IPS-NIHi7 (cell line): ENCODE data around the gene GYS1.

Experiments
- DNase-seq: peaks from one replicate; pipeline ENCODE4 v3.0.0; 2012; ENCODE audit warnings: mixed read lengths; ENCODE audit errors: extremely low spot score

Gene GYS1

DNA sequence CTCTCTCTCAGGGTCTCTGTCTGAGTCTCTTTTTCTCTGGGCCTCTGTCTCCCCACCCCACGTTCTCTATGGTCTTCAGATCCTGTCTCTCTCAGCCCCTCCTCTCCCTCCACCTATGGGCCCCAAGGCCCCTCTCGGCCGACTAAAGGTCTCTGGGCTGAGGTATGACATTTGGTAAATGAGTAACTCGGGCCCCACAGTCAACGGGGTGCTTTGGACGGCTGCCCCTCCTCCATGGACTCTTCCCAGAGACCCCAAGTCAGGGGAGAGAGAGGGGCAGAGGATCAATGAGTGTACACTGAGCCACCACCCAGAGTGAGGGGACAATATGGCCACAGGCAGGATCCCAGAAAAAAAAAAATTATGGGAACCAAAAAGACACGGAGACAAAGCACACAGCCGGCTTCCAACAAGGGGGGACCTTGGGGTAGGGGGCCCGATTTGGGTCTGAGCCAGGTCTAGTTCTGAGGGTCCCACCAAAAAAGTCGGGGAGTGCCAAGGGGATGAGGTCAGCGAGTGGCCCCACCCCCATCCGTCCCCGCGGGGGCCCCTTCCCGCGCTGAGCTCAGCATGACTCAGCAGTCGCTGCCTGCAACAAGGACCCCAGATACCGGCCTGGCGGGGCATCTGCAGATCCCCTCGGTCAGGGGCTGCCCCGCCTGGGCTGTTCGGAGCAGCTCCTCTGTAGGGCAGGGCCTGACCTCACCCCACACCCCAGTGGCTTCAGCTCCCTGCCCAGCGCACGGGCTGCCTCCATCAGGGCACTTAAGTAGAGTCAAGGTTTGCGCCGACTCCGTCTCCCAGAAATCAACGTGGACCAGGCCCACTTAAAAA lies 29.5 kb downstream of the GYS1 start:
- peak; percentile 85 for DNase-seq

- no peak for DNase-seq
These were observed 30.3 kb downstream of the GYS1 start for GRCh38 chr19:48962849-48963165.

DNA sequence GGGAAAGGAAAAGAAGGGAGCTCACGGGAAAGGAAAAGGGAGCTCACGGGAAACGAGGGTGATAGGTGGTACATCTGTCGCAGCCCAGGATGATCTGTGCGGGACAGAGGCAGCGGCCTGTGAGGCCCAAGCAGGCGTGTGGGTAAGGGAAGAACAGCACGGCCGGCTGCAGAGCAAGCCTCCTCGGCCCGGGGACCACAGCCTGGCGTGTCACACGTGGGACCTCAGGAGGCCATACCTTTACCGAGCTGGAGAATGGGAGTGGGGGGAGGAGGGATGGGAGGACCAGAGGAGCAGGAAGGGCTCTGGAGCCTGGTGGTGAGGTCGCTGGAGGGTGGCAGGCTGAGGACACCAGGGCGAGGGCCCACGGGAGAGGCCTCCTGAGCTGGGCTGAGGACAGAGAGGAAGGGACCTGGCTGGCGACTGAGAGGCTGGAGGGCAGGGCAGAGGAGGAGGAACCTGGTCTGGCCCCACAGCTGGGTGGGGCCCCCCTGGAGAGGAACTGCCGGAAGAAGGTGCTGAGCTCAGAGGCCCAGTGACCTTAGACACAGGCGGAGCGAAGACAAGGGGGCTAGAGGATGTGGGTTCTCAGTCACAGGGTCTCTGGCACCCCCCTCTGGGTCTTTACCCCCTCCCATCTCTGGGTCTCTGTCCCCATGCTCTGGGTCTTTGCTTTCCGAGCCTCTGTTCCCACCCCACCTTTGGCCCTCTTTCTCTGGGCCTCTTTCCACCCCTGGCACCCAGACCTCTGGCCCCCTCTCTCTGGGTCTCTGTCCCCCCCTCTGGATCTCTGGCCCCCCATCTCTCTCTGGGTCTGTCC lies 30.9 kb downstream of the GYS1 start:
- no peak for DNase-seq

- no peak for DNase-seq
These were observed 31.5 kb downstream of the GYS1 start for GRCh38 chr19:48961673-48962028.

DNA sequence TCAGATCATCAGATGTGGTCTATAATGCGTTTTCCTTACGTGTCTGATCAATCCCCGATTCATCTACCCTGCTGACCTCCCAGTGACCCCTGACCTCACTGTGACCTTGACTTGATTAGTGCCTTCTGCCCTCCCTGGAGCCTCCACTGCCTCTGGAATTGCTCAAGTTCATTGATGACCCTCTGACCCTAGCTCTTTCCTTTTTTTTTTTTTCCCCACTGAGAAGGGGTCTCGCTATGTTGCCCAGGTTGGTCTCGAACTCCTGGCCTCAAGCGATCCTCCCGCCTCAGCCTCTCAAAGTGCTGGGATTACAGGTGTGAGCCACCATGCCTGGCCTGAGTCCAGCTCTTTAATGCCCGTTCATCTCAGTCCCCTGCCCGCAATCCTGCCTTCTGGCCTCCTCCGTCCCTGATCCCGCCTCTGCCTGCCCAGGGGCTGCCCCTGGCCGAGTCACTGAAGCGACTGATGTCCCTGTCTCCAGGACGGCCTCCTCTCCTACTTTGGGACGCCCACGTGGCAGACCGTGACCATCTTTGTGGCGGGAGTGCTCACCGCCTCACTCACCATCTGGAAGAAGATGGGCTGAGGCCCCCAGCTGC lies 32.0 kb downstream of the GYS1 start:
- no peak for DNase-seq

DNA sequence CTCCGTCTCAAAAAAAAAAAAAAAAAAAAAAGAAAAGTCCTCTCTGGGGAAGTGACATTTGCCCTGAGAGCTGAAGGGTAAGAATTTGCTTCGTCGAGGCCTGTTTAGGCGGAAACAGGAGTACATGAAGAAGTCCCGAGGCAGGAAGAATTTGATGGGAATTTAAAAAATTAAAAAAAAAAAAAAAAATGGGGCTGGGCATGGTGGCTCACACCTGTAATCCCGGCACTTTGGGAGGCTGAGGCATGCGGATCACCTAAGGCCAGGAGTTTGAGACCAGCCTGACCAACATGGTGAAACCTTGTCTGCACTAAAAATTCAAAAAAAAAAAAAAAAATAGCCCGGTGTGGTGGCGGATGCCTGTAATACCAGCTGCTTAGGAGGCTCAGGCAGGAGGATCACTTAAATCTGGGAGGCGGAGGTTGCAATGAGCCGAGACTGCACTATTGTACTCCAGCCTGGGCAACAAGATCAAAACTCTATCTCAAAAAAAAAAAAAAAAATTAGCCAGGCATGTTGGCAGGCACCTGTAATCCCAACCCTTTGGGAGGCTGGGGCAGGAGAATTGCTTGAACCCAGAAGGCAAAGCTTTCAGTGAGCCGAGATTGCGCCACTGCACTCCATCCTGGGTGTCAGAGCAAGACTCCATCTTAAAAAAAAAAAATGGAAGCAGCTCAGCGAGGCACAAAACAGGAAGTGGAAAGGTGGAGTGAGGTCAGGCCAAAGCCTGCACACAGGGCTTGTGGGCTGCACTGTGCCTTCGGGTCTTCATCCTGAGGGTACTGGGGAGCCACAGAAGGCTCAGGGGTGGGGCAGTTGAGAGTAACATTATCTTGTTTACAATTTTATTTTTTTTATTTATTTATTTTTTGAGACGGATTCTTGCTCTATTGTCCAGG lies 33.5 kb downstream of the GYS1 start:
- DNase-seq: no peak

GRCh38 chr19:48958006-48958405 lies 35.1 kb downstream of the GYS1 start:
- no peak for DNase-seq

DNA sequence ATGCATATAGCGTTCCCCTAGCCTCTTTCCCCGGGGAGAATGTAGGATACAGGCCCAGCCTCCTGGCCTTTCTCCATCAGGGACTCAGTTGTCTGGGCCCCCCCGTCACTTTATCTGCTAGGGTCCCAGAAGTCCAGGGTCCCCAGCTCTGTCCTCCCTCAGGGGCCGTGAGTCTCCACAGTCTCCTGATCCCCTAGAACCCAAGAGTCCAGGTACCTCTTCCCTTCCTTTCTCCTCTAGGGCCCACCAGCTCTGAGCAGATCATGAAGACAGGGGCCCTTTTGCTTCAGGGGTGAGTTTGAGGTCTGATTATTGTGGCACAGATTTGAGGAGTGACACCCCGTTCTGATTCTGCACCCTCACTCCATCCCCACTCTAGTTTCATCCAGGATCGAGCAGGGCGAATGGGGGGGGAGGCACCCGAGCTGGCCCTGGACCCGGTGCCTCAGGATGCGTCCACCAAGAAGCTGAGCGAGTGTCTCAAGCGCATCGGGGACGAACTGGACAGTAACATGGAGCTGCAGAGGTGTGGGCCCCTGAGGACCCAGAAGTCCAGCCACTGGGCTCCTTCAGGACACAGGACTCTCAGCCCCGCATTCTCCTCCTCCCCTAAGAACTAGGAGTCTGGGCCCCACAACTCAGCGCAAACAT lies 37.7 kb downstream of the GYS1 start:
- no peak for DNase-seq

- peak; percentile 98 for DNase-seq
These were observed 38.4 kb downstream of the GYS1 start, which contains the start of gene BAX for GRCh38 chr19:48954595-48955307. TSS of gene BAX (plus strand) at chr19:48954875. CDS start at chr19:48954929, 54 bp downstream.

DNA sequence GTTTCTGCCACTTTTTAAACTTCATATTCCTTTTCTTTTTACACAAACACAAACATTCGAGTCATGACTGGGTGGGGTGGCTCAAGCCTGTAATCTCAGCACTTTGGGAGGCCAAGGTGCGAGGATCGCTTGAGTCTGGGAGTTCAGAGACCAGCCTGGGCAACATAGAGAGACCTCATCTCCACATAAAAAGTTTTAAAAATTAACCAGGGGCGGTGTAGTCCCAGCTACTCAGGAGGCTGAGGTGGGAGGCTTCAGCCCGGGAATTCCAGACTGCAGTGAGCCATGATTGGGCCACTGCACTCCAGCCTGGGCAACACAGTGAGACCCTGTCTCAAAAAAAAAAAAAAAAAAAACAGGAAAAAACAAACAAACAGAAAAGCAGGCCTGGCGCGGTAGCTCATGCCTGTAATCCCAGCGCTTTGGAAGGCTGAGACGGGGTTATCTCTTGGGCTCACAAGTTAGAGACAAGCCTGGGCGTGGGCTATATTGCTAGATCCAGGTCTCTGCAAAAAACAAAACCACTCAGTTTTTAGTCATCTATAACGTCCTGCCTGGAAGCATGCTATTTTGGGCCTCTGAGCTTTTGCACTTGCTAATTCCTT lies 39.0 kb downstream of the GYS1 start:
- no peak for DNase-seq

- DNase-seq: no peak
These were observed 40.0 kb downstream of the GYS1 start for GRCh38 chr19:48953141-48953540.

DNA sequence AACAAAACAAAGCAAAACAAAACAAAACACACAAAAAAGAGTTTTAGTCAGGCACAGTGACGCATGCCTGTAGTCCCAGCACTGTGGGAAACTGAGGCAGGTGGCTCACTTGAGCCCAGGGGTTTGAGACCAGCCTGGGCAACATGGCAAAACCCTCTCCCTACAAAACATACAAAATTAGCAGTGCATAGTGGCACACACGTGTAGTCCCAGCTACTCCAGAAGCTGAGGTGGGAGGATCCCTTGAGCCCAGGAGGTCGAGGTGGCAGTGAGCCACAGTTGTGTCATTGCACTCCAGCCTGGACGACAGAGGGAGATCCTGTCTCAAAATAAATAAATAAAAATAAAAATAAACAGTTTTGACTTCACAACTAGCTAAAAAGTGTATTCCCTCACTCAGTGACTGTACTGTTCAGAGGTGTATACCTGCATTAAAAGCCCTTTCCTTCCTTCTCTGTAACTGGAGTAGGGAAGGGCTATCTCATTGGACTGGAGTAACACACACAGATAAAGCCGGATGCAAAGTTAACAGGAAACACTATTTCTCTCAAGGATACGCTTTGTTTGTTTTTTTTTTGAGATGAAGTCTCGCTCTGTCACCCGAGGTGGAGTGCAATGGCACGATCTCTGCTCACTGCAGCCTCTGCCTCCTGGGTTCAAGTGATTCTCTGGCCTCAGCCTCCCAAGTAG lies 42.1 kb downstream of the GYS1 start:
- DNase-seq: no peak

- no peak for DNase-seq
These were observed 43.0 kb downstream of the GYS1 start for GRCh38 chr19:48950159-48950558.

DNA sequence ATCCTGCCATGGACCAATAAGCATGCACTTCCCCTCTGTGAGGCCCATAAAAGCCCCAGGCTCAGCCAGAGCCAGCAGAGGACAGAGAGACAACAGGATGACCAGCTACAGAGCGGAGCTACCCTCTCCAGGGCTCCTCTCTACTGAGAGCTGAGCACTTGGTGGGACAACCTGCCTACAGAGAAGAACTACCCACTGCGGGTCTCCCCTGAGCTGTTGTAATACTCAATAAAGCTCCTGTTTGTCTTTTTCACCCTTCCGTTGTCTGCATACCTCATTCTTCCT lies 45.9 kb downstream of the GYS1 start:
- no peak for DNase-seq

DNA sequence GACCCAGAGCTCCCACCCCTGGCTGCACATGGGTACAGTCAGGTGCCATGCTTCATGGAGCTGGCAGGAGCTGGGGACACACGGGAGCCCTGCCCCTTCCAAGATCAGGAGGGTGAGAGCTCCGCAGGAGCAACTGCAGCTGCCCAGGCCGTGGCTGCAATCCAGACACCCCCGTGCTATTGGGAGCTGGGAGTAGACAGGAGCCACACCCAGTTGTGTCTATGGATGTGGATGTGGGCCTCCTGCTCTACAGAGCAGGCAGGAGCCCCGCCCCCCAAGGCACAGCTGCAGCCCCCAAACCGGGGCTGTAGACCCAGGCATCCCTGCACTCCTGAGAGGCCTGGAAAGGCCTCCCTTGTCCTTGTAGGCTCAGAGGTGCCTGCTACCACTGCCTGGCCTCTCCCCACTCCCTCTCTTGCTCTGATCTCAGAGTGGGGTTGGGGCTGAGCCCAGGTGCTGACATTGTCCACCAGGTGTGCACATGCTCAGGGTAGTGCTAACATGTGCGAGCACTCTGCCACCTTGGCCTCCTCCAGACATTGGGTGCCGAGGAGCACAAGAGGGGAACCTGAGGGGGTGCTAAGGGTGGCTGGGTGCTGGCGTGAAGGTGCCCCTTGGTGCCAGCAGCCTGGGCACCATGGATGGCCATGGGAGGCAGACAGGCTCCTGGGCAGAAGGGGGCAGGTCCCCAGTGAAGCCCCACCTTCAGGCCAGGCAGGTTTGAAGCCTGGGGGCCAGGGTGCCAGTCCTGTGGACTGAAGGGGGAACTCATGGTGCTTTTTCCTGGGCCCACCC lies 46.4 kb downstream of the GYS1 start:
- no peak for DNase-seq

DNA sequence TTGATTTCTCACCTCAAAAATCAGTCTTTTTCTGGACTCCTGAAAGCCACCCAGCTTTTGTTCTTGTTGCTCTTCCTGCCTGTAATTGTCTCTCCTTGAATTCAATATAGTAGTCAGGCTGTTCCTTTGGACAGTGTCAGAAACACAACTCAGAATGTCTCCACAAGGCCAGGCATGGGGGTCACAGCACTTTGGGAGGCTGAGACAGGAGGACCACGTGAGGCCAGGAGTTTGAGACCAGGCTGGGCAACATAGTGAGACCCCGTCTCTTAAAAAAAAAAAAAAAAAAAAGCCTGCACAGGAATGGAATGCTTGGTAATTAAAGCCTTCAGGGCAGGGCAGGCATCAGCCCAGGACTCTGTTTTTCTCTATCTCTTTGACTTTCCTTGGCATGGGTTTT lies 47.3 kb downstream of the GYS1 start:
- no peak for DNase-seq

GRCh38 chr19:48945415-48945814 lies 47.7 kb downstream of the GYS1 start:
- DNase-seq: no peak

DNA sequence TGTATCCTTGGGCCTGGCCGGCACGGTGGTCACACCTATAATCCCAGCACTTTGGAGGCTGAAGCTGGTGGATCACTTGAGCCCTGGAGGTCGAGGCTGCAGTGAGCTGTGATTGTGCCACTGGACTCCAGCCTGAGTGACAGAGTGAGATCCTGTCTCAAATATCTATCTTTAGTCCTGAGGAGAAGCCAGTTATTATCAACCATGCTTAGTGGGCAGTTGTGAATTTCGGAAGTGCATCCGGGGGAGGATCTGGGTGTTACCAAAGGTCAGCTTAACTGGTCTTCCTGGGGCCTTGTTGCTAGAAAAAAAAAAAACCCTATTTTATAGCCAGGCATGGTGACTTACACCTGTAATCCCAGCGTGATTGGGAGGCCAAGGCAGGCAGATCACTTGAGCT lies 50.0 kb downstream of the GYS1 start:
- DNase-seq: no peak

DNA sequence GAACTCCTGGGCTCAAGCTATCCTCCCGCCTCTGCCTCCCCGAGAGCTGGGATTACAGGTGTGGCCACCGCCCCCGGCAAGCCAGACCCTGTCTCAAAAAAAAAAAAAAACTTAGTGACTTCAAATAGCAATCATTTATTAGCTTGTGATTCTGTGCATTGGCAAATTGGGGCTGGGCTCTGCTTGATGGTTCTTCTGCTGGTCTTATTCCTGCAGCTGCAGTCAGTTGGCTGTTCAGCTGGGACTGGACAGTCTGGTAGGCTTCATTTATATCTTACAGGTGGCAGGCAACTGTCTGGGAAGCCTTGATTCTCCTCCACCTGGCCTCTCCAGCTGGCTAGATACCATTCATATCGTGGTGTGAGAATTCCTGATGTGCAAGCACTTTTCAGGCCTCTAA lies 52.2 kb downstream of the GYS1 start:
- no peak for DNase-seq
